Stimulated activated CD8-positive, alpha-beta memory T cell treated with anti-CD3 and anti-CD28 coated beads, Interleukin-2, amount 100 ng/mL, for 48 hours (primary cell): Measurements from ENCODE around the gene EEF1G.
"Not testable (repeated sequence)": the region's sequence is repeated elsewhere in the genome, so short reads cannot be mapped to it uniquely, and the experiment has no call there.

Source experiments
- DNase-seq, 2 donors: peaks; one replicate each; pipeline ENCODE4 v3.0.0-alpha.2; 2020; ENCODE audit warnings: low read depth in 2 of 2

EEF1G gene

DNA sequence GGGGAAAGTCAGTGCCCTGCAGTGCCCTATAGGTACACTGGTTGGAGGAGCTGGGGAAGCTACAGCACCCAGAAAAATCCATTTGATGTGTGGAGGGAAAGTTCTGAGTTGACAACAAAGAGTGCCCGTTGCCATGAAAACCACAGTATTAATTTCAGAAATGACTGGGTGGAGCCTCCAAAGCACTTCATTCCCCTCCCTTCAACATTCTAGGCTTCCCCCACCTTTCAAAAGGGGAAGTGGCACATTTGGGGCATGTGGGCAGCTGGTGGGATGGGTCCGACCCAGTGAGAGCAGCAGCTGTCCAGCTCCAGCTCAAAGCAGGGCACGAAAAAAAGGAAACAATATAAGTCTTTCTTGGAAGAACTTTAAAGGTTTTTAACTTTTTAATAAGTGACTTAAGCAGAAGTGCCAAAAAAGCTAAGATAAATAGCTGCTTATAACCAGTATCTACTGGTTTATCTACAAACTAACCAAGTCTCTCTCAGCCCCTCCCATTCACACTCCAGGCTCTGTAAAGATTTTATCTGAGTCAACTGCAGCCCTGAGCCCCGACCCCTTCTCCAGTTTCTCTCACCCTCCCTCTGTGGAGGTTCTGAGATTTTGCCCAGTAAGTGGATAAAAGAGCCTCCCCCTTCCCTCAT, 18.1 kb downstream of the EEF1G start:
- no peak for DNase-seq

DNA sequence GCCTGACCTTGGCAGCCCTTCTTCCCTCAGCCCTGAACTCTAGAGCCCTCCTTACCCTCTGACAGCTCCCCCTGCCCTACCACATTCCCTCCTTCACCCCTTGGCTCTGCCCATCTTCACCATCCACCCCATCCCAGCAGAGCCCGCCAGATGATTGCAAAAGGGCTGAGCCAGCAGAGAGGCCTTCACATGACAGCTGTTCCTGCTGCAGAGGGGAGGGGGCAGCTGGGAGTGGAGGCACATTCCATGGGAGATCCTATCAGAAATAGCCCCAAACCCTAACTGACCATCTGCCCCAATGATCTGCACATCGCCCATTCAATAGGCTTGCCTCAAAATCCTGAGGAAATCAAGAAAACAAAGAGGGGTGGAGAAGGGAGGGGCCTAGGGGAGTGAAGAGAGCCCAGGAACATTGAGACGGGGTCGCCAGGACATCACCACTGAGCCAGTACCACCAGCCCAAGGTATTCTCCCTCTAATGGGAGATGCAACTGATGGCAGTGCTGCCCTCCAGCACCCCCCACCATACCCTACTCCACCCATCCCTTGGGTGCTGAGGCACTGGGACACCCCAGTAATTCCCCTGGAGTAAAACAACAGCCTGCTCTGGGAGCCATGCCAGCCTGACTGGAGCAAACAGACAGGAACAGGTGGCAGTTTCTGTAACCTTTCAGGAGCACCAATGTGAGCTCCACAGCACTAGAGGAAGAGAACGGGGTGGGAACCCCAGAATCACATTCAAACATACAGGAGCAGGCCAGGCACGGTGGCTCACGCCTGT, 19.1 kb downstream of the EEF1G start:
- DNase-seq, result no peak

DNA sequence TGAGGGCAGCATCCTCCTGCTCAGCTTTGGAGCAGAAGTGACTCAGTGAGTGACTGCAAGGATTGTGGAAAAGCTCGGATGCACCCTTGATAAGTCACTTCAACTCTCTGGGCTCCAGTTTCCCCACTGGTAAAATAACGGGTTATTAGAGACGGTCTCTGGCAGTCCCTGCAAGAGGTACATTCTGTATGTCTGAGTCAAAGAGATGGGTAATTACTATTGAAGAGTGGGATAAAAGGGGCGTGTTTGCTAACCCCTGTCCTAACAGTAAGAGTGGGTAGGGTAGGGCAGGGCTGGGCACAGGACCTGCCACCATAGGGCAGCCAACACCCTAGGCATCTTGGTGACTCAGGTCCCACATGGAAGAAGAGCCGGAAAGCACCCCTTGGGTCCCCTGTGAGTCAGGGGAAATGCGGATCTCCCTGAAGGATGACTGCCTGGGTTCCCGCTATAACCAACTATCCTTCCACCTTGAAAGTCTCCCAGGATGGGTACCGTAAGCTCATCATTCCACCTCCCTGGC, 19.8 kb downstream of the EEF1G start:
- DNase-seq, result no peak

DNA sequence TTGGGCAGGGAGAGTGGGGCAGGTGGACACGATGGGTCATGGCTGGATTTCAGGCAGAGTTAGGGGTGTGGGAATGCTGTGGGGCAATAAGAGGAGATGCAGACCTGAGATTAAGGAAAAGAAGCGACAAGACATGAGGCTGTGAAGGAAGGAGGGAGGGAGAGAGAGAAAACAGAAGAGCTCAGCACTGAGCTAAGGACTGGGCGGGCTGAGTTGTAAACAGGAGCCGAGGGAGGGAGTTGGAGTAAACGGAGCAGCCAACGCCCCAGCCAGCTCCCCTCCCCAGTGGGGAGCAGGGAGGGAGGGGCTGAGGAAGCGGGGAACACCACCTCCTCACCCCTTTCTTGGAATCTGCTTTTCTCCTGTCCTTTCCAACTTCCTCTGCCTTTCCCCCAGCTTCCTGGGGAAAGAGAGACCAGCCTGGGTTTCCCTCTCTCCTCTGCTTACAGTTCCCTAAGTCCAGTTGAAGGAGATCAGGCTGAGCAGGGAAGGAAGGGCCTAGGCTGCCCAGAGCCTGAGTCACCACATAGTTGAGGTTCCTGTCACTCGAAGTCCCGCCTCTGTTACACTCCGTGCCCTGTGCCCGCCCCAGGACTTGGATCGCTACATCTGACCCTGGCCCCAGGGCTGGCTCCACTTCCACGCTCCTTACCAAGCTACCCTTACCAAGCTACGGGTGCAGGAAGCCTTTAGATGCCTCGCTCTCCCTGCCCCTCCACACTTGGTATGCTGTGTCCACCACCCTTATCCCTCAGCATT, 20.4 kb downstream of the EEF1G start:
- DNase-seq, result no peak

GRCh38 chr11:62552485-62553079, 21.1 kb downstream of the EEF1G start:
- no peak for DNase-seq

GRCh38 chr11:62550478-62550877, 23.2 kb downstream of the EEF1G start:
- not testable (repeated sequence) for DNase-seq

DNA sequence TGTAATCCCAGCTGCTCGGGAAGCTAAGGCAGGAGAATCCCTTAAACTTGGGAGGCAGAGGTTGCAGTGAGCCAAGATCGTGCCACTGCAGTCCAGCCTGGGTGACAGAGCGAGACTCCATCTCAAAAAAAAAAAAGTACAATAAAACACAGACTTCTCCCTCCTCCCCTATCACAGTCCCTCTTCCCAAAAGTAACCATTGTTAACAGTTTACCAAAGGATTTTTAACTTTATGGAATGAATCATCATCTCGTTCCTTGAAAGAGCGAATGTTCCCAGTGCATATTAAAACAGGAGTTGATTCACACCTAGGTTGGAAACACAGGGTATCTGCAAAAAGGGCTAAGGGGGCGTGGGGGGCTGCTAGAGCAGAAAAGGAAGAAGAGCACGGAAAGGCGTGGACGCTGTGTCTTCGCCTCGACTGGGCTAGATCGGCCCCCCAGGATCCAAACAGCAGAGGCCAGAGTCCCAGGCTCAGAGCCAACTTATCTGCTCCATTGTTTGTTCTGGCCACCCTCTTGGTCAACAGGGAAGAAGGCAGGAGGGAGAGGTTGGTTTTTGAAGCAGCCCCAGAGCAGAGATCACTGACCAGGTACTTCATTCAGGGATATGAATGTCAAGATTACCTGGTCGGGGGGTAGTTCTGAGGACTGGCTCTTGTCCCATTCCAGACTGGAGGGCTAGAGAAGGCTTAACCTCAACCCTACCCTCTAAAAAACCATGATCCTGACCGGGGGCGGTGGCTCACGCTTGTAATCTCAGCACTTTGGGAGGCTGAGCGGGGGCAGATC, 25.0 kb downstream of the EEF1G start:
- DNase-seq, result no peak

GRCh38 chr11:62547691-62548281, 25.9 kb downstream of the EEF1G start:
- no peak for DNase-seq

- no peak for DNase-seq
Observed at GRCh38 chr11:62546929-62547625, 26.6 kb downstream of the EEF1G start.

DNA sequence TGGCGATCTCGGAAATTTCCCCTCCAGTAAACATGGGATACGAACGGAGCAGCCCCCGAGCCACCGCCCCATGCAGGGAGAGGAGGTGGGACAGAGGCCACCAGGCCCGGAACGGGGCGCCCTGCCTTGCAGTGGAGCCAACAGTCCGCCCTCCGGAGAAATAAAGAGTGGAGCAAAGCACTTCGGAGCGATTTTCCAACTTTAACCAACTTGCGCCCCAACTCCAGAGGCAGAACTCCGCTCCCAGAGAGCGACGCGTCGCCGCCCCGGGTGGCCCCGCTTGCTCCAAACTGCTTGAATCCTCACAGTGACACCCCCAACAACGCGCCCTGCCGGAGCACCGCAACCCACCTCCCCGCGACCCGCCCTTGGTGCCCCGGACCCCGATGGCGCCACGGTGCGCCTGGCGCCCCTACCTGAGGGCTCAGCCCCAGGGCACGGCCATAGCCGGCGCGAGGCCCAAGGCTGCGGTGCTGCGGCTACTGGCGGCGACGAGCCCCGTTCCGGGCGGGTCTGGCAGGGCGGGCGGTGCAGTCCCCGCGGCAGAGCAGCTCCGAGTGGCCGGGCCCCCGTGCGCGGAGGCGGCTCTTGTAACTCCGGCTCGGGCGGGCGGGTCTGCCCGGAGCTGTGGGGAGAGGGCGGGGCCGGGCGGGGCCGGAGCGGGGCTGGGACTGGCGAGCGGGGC, 27.3 kb downstream of the EEF1G start, which contains the start of gene AHNAK:
Gene AHNAK, minus strand, starts transcription at position 563 of the 685 bp plus-strand sequence. CDS start 10,708 bp downstream, outside the sequence.
- DNase-seq, result no peak

- no peak for DNase-seq
Observed at GRCh38 chr11:62545437-62546243, 28.1 kb downstream of the EEF1G start.

GRCh38 chr11:62544581-62545436, 28.9 kb downstream of the EEF1G start:
- DNase-seq, result no peak

GRCh38 chr11:62543680-62544444, 29.8 kb downstream of the EEF1G start:
- DNase-seq, result no peak

DNA sequence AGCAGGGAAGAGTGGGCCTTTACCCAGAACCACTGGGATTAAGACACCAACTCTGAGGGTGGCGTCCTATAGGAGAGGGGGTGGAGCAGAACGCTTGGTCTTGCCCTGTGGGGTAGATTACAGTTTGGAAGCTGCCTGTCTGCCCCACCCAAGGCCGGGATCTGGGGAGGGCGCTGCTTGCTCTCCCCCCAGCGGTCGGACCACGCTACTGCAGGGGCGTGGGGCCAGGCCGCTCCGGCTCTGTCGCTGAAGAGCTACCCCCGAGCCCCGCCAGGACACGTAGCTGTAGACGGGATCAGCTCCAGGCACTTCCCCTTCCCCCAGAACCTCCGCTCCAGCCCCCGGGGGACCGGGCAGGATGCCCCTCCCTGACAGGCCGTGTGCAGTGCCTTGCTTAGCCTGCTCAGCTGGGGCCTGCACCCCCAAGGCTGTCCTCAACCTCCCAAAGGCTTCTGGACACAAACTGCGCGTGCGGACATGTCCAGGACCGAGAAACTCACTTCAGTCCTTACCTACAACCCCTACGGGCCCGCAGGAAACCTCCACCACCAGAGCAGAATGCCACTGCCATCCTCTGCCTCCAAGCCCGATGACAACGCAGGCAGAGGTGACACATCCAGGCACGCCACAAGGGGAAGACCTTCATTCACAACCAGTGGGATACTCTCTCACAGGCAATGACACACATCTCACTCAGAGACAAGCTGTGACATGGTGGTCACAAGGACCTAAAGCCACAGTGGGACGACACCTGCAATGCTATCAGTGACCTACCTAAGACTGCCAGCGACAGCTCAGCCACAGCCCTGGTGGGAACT, 30.7 kb downstream of the EEF1G start:
- peak in 1 of 2 donors; percentile 59 for DNase-seq

DNA sequence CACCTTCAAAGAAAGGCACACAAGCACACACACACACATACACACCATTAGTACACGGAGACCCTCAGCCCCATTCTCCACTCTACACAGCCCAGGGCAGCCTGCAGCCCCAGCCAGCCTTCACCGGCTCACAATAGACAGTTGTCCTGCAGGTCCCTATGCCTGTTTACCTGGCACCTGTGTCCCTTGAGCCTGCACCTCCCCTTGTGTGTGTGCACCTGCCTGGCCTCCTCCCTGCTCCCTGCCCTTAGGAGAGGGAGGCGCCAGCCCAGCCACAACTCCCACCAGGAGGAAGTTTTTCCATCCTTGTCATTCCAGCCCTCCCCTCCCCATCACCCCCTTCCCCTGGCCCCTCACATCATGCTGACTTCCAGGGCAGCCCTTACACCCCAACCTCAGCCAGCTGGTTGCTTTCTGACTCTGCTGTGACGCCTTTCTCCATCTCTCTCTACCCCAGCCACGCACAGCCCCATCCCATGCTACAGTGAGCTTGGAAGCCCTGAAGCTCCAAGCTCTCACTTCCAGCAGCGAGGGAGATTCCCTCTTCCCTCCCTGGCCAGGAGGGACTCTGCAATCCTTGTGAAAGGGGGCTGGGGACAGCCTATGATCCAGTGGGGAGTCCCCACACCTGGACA, 31.5 kb downstream of the EEF1G start:
- DNase-seq, result no peak
